GM23338 (cell line): Measurements from ENCODE around the gene RAB8B. TPM values are rescaled to one million over a fixed set of nuclear protein-coding genes. Genes with fewer than 3 reads are reported as not detected.

Source experiments
- ATAC-seq: fragments of 200-7000 bp; cut with Tn5 transposase; 3 replicates; pipeline ENCODE4 v1.9.1; 2020
- DNase-seq: peaks from one replicate; pipeline ENCODE4 v3.0.0-alpha.2; 2015; ENCODE audit warnings: low spot score
- H2AFZ ChIP-seq: fragments of 200-600 bp; sonication (generic); 2 replicates; pipeline ENCODE4 v1.8.0; 2016; ENCODE audit warnings: antibody characterized with exemption, mild to moderate bottlenecking, moderate library complexity
- H3F3A ChIP-seq: fragments of 200-600 bp; sonication (generic); replicated peaks from 2 replicates; pipeline ENCODE4 v1.8.0; 2017; ENCODE audit warnings: antibody characterized with exemption, mixed run types, low read depth
- H3K27ac ChIP-seq: fragments of 200-600 bp; sonication (generic); 2 replicates; pipeline ENCODE4 v1.6.1; 2016; ENCODE audit warnings: low read depth
- H3K27me3 ChIP-seq: fragments of 200-600 bp; sonication (generic); 2 replicates; pipeline ENCODE4 v1.8.0; 2016; ENCODE audit warnings: mild to moderate bottlenecking, mixed run types, moderate library complexity; ENCODE audit not compliant: insufficient read depth
- H3K36me3 ChIP-seq: fragments of 200-600 bp; sonication (generic); 2 replicates; pipeline ENCODE4 v1.8.0; 2016; ENCODE audit warnings: mild to moderate bottlenecking; ENCODE audit not compliant: insufficient read depth
- H3K4me1 ChIP-seq: fragments of 200-600 bp; sonication (generic); 2 replicates; pipeline ENCODE4 v1.8.0; 2016; ENCODE audit warnings: mild to moderate bottlenecking, moderate library complexity; ENCODE audit not compliant: insufficient read depth
- H3K4me2 ChIP-seq: fragments of 200-600 bp; sonication (generic); 2 replicates; pipeline ENCODE4 v1.7.1; 2017; ENCODE audit warnings: mixed run types
- H3K4me3 ChIP-seq: fragments of 200-600 bp; sonication (generic); 2 replicates; pipeline ENCODE4 v1.6.1; 2016; ENCODE audit warnings: mixed run types
- H3K79me2 ChIP-seq: fragments of 200-600 bp; sonication (generic); replicated peaks from 2 replicates; pipeline ENCODE4 v1.8.0; 2017; ENCODE audit warnings: mild to moderate bottlenecking; ENCODE audit not compliant: insufficient read depth
- H3K9me2 ChIP-seq: fragments of 200-600 bp; sonication (generic); 2 replicates; pipeline ENCODE4 v1.8.0; 2017; ENCODE audit not compliant: insufficient read depth
- H4K20me1 ChIP-seq: fragments of 200-600 bp; sonication (generic); replicated peaks from 2 replicates; pipeline ENCODE4 v1.8.0; 2017; ENCODE audit warnings: mild to moderate bottlenecking; ENCODE audit not compliant: insufficient read depth
- H3K27ac Mint-ChIP-seq: 2 replicates; pipeline ENCODE4 v1.8.0; 2020; ENCODE audit warnings: inconsistent platforms, mild to moderate bottlenecking, moderate library complexity, mixed read lengths
- H3K27me3 Mint-ChIP-seq: 3 replicates; pipeline ENCODE4 v1.8.0; 2022; ENCODE audit warnings: low read depth, mild to moderate bottlenecking, moderate library complexity, mixed read lengths, inconsistent platforms; ENCODE audit not compliant: insufficient read depth, poor library complexity
- H3K36me3 Mint-ChIP-seq: 3 replicates; pipeline ENCODE4 v1.8.0; 2021; ENCODE audit warnings: low read depth, mild to moderate bottlenecking, inconsistent platforms, moderate library complexity, mixed read lengths
- H3K4me1 Mint-ChIP-seq: 3 replicates; pipeline ENCODE4 v1.8.0; 2020; ENCODE audit warnings: mild to moderate bottlenecking, inconsistent platforms, mixed read lengths
- H3K4me3 Mint-ChIP-seq: 3 replicates; pipeline ENCODE4 v1.8.0; 2021; ENCODE audit warnings: moderate library complexity, mild to moderate bottlenecking, inconsistent platforms, mixed read lengths
- H3K9me3 Mint-ChIP-seq: 3 replicates; pipeline ENCODE4 v1.8.0; 2020; ENCODE audit warnings: moderate library complexity, mild to moderate bottlenecking, inconsistent platforms, mixed read lengths
- CREB1 ChIP-seq: fragments of 250-450 bp; sonication (Bioruptor Pico); IDR thresholded peaks from 2 replicates; pipeline ENCODE4 v1.5.0; 2020; ENCODE audit warnings: low read depth, mild to moderate bottlenecking, moderate library complexity
- ETS1 ChIP-seq: IDR thresholded peaks from 2 replicates; pipeline ENCODE4 v1.6.1; 2016; ENCODE audit warnings: antibody characterized with exemption
- EZH2 ChIP-seq: fragments of 200-600 bp; sonication (generic); IDR thresholded peaks from one replicate; pipeline ENCODE4 v1.8.0; 2017; ENCODE audit warnings: antibody characterized with exemption, mild to moderate bottlenecking, low read depth; ENCODE audit not compliant: unreplicated experiment
- EZH2phosphoT487 ChIP-seq: fragments of 200-600 bp; sonication (generic); IDR thresholded peaks from one replicate; pipeline ENCODE4 v1.8.1; 2018; ENCODE audit warnings: antibody characterized with exemption; ENCODE audit not compliant: unreplicated experiment
- JUNB ChIP-seq: IDR thresholded peaks from one replicate; pipeline ENCODE4 v1.6.1; 2016; ENCODE audit warnings: antibody characterized with exemption; ENCODE audit not compliant: unreplicated experiment
- NANOG ChIP-seq: IDR thresholded peaks from 2 replicates; pipeline ENCODE4 v1.6.1; 2016; ENCODE audit warnings: antibody characterized with exemption, borderline replicate concordance
- POLR2AphosphoS5 ChIP-seq: IDR thresholded peaks from 2 replicates; pipeline ENCODE4 v1.6.1; 2016; ENCODE audit warnings: antibody characterized with exemption, low read depth
- REST ChIP-seq: IDR thresholded peaks from one replicate; pipeline ENCODE4 v1.6.1; 2018; ENCODE audit warnings: antibody characterized with exemption; ENCODE audit not compliant: unreplicated experiment
- STAT1 ChIP-seq: IDR thresholded peaks from one replicate; pipeline ENCODE4 v1.6.1; 2016; ENCODE audit warnings: antibody characterized with exemption; ENCODE audit not compliant: unreplicated experiment
- ZNF114 ChIP-seq: fragments of 250-450 bp; sonication (Bioruptor Pico); IDR thresholded peaks from 2 replicates; pipeline ENCODE4 v1.5.0; 2020; ENCODE audit warnings: mild to moderate bottlenecking, moderate library complexity
- ZNF331 ChIP-seq: fragments of 250-450 bp; sonication (Bioruptor Pico); IDR thresholded peaks from 2 replicates; pipeline ENCODE4 v1.5.0; 2020; ENCODE audit warnings: low read depth, mild to moderate bottlenecking, moderate library complexity
- polyA plus RNA-seq: library from polyadenylated mRNA; unstranded; fragments of >200 nt; fragmentation: Nextera tagmentation; extraction: Ambion mirVana; gene quantifications from 2 replicates; pipeline ENCODE4 v1.2.1, GENCODE V29; 2016
- total RNA-seq: library from RNA; depleted of rRNA; stranded (reverse); fragments of >200 nt; shearing (Covaris generic); gene quantifications from 2 replicates; pipeline ENCODE4 v1.2.3, GENCODE V29; 2014
- TF ChIP-seq, protein P1 (sequence below): fragments of 250-450 bp; sonication (Bioruptor Pico); IDR thresholded peaks from 2 replicates; pipeline ENCODE4 v1.5.0; 2020; ENCODE audit warnings: mild to moderate bottlenecking, moderate library complexity

Gene RAB8B
- total and polyA plus RNA-seq, 2 experiments from 2014 or later, result 23.2 to 41.7 TPM

- Histone ChIP-seq H3K27ac (no peak overlapping the region), H3K79me2 (peaks cover 35% of the 10 kb centered on the region), H3K9me2 (no peaks in the 10 kb centered on the region), H3K4me2 (no peak overlapping the region), H3F3A (no peaks in the 10 kb centered on the region), H3K4me1 (no peaks in the 10 kb centered on the region), H2AFZ (no peak overlapping the region), H3K36me3 (no peaks in the 10 kb centered on the region), H3K27me3 (no peaks in the 10 kb centered on the region), H3K4me3 (no peak overlapping the region), H4K20me1 (no peaks in the 10 kb centered on the region)
- DNase-seq, result no peak
- no peak overlapping the region for H3K4me3 Mint-ChIP-seq
- H3K27ac Mint-ChIP-seq, result no peak overlapping the region
- TF ChIP-seq STAT1, result no peak
- no peak for TF ChIP-seq POLR2AphosphoS5
- TF ChIP-seq ZNF114 (CRISPR knock-in tag), result no peak
- TF ChIP-seq ZNF331 (CRISPR knock-in tag), result no peak
- TF ChIP-seq EZH2phosphoT487, result no peak
- TF ChIP-seq, protein P1, sequence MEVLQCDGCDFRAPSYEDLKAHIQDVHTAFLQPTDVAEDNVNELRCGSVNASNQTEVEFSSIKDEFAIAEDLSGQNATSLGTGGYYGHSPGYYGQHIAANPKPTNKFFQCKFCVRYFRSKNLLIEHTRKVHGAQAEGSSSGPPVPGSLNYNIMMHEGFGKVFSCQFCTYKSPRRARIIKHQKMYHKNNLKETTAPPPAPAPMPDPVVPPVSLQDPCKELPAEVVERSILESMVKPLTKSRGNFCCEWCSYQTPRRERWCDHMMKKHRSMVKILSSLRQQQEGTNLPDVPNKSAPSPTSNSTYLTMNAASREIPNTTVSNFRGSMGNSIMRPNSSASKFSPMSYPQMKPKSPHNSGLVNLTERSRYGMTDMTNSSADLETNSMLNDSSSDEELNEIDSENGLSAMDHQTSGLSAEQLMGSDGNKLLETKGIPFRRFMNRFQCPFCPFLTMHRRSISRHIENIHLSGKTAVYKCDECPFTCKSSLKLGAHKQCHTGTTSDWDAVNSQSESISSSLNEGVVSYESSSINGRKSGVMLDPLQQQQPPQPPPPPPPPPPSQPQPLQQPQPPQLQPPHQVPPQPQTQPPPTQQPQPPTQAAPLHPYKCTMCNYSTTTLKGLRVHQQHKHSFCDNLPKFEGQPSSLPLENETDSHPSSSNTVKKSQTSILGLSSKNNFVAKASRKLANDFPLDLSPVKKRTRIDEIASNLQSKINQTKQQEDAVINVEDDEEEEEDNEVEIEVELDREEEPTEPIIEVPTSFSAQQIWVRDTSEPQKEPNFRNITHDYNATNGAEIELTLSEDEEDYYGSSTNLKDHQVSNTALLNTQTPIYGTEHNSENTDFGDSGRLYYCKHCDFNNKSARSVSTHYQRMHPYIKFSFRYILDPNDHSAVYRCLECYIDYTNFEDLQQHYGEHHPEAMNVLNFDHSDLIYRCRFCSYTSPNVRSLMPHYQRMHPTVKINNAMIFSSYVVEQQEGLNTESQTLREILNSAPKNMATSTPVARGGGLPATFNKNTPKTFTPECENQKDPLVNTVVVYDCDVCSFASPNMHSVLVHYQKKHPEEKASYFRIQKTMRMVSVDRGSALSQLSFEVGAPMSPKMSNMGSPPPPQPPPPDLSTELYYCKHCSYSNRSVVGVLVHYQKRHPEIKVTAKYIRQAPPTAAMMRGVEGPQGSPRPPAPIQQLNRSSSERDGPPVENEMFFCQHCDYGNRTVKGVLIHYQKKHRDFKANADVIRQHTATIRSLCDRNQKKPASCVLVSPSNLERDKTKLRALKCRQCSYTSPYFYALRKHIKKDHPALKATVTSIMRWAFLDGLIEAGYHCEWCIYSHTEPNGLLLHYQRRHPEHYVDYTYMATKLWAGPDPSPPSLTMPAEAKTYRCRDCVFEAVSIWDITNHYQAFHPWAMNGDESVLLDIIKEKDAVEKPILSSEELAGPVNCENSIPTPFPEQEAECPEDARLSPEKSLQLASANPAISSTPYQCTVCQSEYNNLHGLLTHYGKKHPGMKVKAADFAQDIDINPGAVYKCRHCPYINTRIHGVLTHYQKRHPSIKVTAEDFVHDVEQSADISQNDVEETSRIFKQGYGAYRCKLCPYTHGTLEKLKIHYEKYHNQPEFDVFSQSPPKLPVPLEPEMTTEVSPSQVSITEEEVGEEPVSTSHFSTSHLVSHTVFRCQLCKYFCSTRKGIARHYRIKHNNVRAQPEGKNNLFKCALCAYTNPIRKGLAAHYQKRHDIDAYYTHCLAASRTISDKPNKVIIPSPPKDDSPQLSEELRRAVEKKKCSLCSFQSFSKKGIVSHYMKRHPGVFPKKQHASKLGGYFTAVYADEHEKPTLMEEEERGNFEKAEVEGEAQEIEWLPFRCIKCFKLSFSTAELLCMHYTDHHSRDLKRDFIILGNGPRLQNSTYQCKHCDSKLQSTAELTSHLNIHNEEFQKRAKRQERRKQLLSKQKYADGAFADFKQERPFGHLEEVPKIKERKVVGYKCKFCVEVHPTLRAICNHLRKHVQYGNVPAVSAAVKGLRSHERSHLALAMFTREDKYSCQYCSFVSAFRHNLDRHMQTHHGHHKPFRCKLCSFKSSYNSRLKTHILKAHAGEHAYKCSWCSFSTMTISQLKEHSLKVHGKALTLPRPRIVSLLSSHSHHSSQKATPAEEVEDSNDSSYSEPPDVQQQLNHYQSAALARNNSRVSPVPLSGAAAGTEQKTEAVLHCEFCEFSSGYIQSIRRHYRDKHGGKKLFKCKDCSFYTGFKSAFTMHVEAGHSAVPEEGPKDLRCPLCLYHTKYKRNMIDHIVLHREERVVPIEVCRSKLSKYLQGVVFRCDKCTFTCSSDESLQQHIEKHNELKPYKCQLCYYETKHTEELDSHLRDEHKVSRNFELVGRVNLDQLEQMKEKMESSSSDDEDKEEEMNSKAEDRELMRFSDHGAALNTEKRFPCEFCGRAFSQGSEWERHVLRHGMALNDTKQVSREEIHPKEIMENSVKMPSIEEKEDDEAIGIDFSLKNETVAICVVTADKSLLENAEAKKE (CRISPR knock-in tag), result no peak
- no peak for TF ChIP-seq JUNB
- no peak for TF ChIP-seq ETS1
- no peak for TF ChIP-seq EZH2
- no peak for TF ChIP-seq REST
- no peak for TF ChIP-seq NANOG
- no peak for TF ChIP-seq CREB1 (CRISPR knock-in tag)
- no peaks in the 10 kb centered on the region for H3K36me3 Mint-ChIP-seq
- peaks cover 4% of the 10 kb centered on the region for H3K27me3 Mint-ChIP-seq
- peaks cover 6% of the 10 kb centered on the region for H3K4me1 Mint-ChIP-seq
- no peak for ATAC-seq
- H3K9me3 Mint-ChIP-seq, result no peaks in the 10 kb centered on the region
These were observed 31.9 kb downstream of the RAB8B start for GRCh38 chr15:63221346-63221745.
